Esophagus squamous epithelium (tissue), 4 donors: ENCODE measurements around the gene MYO1D.

Experiments
- CTCF ChIP-seq, 6 experiments: fragments of 450-650 bp in 4 of 6; fragments of 200-600 bp in 2 of 6; sonication (generic) in 2 of 6; IDR thresholded peaks; one replicate each; pipeline ENCODE4 v1.5.1; 2016 to 2019; ENCODE audit warnings: antibody characterized with exemption in 6 of 6, mild to moderate bottlenecking in 4 of 6, moderate library complexity in 4 of 6
- POLR2A ChIP-seq, 4 donors: fragments of 450-650 bp; IDR thresholded peaks; one replicate each; pipeline ENCODE4 v1.6.1; 2017; ENCODE audit warnings: antibody characterized with exemption in 4 of 4, mild to moderate bottlenecking in 4 of 4, moderate library complexity in 3 of 4

GRCh38 chr17:32519228-32520103 is 357.5 kb downstream of the MYO1D start:
- TF ChIP-seq CTCF (IDR thresholded peaks at IDR 0.05) = no peak
- TF ChIP-seq POLR2A (IDR thresholded peaks at IDR 0.05) = no peak
